MCF 10A (cell line): ENCODE results near the gene ANKRD30A. TPM values are rescaled to one million over a fixed set of nuclear protein-coding genes. Genes with fewer than 3 reads are reported as not detected.
A peak's percentile ranks its signal among the peaks of the same experiment; 100 is the strongest.
"Not testable (repeated sequence)": the region's sequence is repeated elsewhere in the genome, so short reads cannot be mapped to it uniquely, and the experiment has no call there.

Source experiments
- Bru-seq: library from RNA; stranded (reverse); fragments of 400-500 nt; gene quantifications from one replicate; lab custom pipeline; 2021; lab: Mats Ljungman, UMichigan
- BruChase-seq, 2 experiments: library from RNA; stranded (reverse); fragments of 400-500 nt; gene quantifications; one replicate each; lab custom pipeline; 2021; lab: Mats Ljungman, UMichigan
- BruUV-seq: library from RNA; stranded (reverse); fragments of 400-500 nt; replicated peaks from 2 replicates; lab custom pipeline; 2021; lab: Mats Ljungman, UMichigan
- CTCF ChIA-PET: fragments of 300-600 bp; sonication (Branson Sonifier 250); formaldehyde crosslinking; extraction: SDS; loops from one replicate; lab custom pipeline; 2021; ENCODE audit warnings: antibody characterized with exemption, inconsistent platforms; lab: Yijun Ruan, JAX
- POLR2A ChIA-PET: fragments of 300-600, 350-650 bp; sonication (Branson Sonifier 250); formaldehyde crosslinking; extraction: SDS; loops from one replicate; lab custom pipeline; 2020; ENCODE audit warnings: antibody characterized with exemption, inconsistent platforms; lab: Yijun Ruan, JAX
- DNase-seq: peaks from one replicate; pipeline ENCODE4 v3.0.0-alpha.2; 2018; ENCODE audit not compliant: unreplicated experiment
- H3K27ac Mint-ChIP-seq: one replicate; pipeline ENCODE4 v1.8.0; 2022; ENCODE audit warnings: mild to moderate bottlenecking, low read depth, mixed read lengths; ENCODE audit not compliant: unreplicated experiment
- H3K27me3 Mint-ChIP-seq: one replicate; pipeline ENCODE4 v1.8.0; 2022; ENCODE audit warnings: mixed read lengths; ENCODE audit not compliant: insufficient read depth, unreplicated experiment
- H3K36me3 Mint-ChIP-seq: one replicate; pipeline ENCODE4 v1.8.0; 2022; ENCODE audit warnings: mild to moderate bottlenecking, moderate library complexity, mixed read lengths; ENCODE audit not compliant: insufficient read depth, unreplicated experiment
- H3K4me1 Mint-ChIP-seq: one replicate; pipeline ENCODE4 v1.8.0; 2022; ENCODE audit warnings: mixed read lengths; ENCODE audit not compliant: insufficient read depth, unreplicated experiment
- H3K4me3 Mint-ChIP-seq: one replicate; pipeline ENCODE4 v1.8.0; 2022; ENCODE audit warnings: mild to moderate bottlenecking, moderate library complexity, mixed read lengths; ENCODE audit not compliant: unreplicated experiment
- H3K9me3 Mint-ChIP-seq: one replicate; pipeline ENCODE4 v1.8.0; 2022; ENCODE audit warnings: mixed read lengths; ENCODE audit not compliant: unreplicated experiment
- intact Hi-C: fragments of 100-400 bp; cut with micrococcal nuclease; formaldehyde crosslinking; loops from 2 replicates; pipeline ENCODE4 v1.14.1; 2022
- long read RNA-seq: library from polyadenylated mRNA; stranded (forward); transcript quantifications from one replicate; pipeline ENCODE4 v2.0.0, GENCODE V29; 2022
- total RNA-seq: library from RNA; stranded (reverse); gene quantifications from 2 replicates; pipeline ENCODE4 v1.2.3, GENCODE V29; 2022
- TF ChIP-seq, protein P1 (sequence below): fragments of 200-600 bp; IDR thresholded peaks from one replicate; pipeline ENCODE4 v1.8.0; 2022; ENCODE audit warnings: antibody characterized with exemption, mild to moderate bottlenecking; ENCODE audit not compliant: unreplicated experiment

ANKRD30A gene, protein sequence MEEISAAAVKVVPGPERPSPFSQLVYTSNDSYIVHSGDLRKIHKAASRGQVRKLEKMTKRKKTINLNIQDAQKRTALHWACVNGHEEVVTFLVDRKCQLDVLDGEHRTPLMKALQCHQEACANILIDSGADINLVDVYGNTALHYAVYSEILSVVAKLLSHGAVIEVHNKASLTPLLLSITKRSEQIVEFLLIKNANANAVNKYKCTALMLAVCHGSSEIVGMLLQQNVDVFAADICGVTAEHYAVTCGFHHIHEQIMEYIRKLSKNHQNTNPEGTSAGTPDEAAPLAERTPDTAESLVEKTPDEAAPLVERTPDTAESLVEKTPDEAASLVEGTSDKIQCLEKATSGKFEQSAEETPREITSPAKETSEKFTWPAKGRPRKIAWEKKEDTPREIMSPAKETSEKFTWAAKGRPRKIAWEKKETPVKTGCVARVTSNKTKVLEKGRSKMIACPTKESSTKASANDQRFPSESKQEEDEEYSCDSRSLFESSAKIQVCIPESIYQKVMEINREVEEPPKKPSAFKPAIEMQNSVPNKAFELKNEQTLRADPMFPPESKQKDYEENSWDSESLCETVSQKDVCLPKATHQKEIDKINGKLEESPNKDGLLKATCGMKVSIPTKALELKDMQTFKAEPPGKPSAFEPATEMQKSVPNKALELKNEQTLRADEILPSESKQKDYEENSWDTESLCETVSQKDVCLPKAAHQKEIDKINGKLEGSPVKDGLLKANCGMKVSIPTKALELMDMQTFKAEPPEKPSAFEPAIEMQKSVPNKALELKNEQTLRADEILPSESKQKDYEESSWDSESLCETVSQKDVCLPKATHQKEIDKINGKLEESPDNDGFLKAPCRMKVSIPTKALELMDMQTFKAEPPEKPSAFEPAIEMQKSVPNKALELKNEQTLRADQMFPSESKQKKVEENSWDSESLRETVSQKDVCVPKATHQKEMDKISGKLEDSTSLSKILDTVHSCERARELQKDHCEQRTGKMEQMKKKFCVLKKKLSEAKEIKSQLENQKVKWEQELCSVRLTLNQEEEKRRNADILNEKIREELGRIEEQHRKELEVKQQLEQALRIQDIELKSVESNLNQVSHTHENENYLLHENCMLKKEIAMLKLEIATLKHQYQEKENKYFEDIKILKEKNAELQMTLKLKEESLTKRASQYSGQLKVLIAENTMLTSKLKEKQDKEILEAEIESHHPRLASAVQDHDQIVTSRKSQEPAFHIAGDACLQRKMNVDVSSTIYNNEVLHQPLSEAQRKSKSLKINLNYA (N-terminal part only)
- total RNA-seq = not detected in 2 replicates
- Bru-seq, nascent RNA = not detected
- BruChase-seq, experiment 1, labeled RNA remaining after a 6-hour chase = percentile 0 among the genes with signal in this experiment
- BruChase-seq, experiment 2, labeled RNA remaining after a 2-hour chase = percentile 2 among the genes with signal in this experiment
- long read RNA-seq = 0 reads

DNA sequence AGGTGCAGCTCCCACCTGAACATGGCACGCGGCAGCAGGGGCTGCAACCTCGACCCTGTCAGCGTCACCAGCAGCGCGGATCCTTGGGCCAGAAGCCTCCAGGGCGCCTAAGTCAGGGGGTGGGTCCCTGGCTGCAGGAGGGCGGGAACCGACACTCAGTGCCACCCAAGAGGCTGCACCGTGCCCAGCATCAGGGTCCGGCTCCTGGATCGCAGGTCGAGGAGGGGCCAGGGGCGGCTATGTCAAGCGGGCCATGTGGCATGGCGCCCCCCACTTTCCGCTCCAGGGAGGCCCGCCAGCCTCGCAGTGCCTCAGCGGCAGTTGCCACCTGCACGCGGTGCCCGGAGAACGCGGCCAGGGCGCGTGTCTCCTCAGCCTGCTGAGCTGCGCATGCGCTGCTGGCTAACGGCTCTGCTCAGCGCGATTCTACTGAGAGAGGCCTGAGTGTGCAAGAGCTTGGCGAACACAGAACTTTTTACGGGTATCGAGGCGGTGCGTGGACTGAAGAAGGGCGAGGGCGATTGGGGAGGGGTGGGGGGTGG lies at the start of gene ANKRD30A:
ANKRD30A (plus strand) TSS at position 408 of the 542 bp plus-strand sequence. CDS start 190 bp downstream, outside the sequence.
- DNase-seq = no peak
- Mint-ChIP-seq H3K4me1 (no peaks in the 10 kb centered on the region), H3K9me3 (no peaks in the 10 kb centered on the region), H3K4me3 (no peak within 1 kb of the TSS), H3K27me3 (no peaks in the 10 kb centered on the region), H3K36me3 (no peaks in the 10 kb centered on the region), H3K27ac (no peak within 1 kb of the TSS)
- BruUV-seq = no TSS peak
- TF ChIP-seq, protein P1, sequence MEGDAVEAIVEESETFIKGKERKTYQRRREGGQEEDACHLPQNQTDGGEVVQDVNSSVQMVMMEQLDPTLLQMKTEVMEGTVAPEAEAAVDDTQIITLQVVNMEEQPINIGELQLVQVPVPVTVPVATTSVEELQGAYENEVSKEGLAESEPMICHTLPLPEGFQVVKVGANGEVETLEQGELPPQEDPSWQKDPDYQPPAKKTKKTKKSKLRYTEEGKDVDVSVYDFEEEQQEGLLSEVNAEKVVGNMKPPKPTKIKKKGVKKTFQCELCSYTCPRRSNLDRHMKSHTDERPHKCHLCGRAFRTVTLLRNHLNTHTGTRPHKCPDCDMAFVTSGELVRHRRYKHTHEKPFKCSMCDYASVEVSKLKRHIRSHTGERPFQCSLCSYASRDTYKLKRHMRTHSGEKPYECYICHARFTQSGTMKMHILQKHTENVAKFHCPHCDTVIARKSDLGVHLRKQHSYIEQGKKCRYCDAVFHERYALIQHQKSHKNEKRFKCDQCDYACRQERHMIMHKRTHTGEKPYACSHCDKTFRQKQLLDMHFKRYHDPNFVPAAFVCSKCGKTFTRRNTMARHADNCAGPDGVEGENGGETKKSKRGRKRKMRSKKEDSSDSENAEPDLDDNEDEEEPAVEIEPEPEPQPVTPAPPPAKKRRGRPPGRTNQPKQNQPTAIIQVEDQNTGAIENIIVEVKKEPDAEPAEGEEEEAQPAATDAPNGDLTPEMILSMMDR = no peak
- ChIA-PET CTCF (no interaction called here), POLR2A (no interaction called here)
- intact Hi-C loops = no loop called here

DNA sequence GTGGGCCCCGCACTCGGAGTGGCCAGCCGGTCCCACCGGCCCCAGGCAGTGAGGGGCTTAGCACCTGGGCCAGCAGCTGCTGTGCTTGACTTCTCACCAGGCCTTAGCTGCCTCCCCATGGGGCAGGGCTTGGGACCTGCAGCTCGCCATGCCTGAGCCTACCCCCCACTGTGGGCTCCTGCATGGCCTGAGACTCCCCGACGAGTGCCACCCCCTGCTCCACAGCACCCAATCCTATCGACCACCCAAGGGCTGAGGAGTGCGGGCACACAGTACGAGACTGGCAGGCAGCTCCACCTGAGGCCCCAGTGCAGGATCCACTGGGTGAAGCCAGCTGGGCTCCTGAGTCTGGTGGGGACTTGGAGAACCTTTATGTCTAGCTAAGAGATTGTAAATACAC lies 49.3 kb upstream of the ANKRD30A start:
- H3K9me3 Mint-ChIP-seq, BruUV-seq, intact Hi-C loops, CTCF ChIA-PET, H3K36me3 Mint-ChIP-seq, DNase-seq, H3K4me1 Mint-ChIP-seq, H3K27ac Mint-ChIP-seq, H3K27me3 Mint-ChIP-seq, H3K4me3 Mint-ChIP-seq, POLR2A ChIA-PET: not testable (repeated sequence)

- Mint-ChIP-seq H3K36me3 (no peaks in the 10 kb centered on the region), H3K27me3 (peaks cover 28% of the 10 kb centered on the region), H3K4me3 (no peak overlapping the region), H3K9me3 (peaks cover 7% of the 10 kb centered on the region), H3K4me1 (no peaks in the 10 kb centered on the region), H3K27ac (no peak overlapping the region)
- TF ChIP-seq, protein P1 = no peak
- ChIA-PET POLR2A (no interaction called here), CTCF (no interaction called here)
- intact Hi-C loops = no loop called here
- DNase-seq = no peak
- BruUV-seq = no TSS peak
These were observed 29.4 kb upstream of the ANKRD30A start for GRCh38 chr10:37095792-37096573.
